ENCODE data around the gene SGK1.
"Not testable (repeated sequence)": the region's sequence is repeated elsewhere in the genome, so short reads cannot be mapped to it uniquely, and the experiment has no call there.

Gene SGK1

DNA sequence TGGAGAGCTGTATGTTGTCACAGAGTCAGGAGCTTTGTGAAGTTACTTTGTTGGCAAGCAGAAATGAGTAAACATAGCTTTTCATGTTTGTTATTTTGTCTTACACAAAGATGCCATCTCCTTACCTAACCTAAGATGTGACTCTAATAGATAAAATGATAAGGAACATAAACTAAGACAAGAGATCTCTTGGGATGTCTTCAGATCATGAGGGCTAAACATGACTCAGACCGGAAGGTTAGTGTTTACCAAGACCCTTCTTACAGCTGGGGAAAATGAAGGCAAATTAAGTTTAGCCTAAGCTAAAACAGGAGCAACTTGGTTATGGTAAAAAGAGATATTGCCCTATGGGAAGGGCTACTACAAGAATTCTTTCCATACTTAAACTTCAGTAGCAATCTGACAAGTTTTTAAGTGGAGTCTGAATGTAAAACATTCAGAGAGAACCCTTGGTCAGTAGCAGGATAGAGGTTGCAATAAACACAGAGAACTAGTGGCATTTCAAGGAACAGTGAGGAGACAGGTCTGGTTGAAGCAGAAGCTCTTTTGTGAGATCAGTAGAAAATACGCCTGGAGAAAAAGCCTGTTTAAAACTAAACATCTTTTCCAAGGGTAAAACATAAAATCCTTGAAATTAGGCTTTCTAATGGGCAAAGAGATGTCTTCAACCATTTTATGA lies 29.9 kb downstream of the SGK1 start:
- Histone ChIP-seq H3K4me3 (no peak overlapping the region), H3K27ac (no peak overlapping the region), H3K9ac (ENCODE audit: insufficient read length) (no peak overlapping the region), H3K9me3 (ENCODE audit: low read depth, low read length) (no peaks in the 10 kb centered on the region), H3K36me3 (ENCODE audit: insufficient read depth, low read length) (no peaks in the 10 kb centered on the region)
- DNase-seq (ENCODE audit: low read depth, low spot score): no peak
- TF ChIP-seq POLR2AphosphoS5 (IDR thresholded peaks at IDR 0.05; ENCODE audit: borderline replicate concordance, low read depth, low read length) (no peak), EZH2 (IDR thresholded peaks at IDR 0.05) (no peak), FOXP2 (optimal IDR thresholded peaks at IDR 0.05; ENCODE audit: control extremely low read depth, extremely low read length, insufficient read depth) (no peak)

DNA sequence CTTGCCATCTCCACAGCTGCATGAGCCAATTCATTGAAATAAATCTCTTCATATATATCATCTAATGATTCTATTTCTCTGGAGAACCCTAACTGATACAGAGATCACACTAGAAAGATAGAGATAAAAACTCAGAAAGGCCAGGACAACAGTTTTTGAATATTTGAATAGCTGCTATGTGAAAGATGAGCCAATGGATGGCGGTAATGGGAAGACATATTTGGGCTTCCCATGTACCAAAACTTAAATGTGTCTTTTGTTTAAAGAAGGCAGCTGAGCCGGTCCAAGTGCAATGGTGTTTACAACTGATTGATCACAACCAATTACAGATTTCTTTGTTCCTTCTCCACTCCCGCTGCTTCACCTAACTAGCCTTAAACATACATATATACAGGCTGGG lies 35.1 kb downstream of the SGK1 start:
- DNase-seq (ENCODE audit: low read depth, low spot score): no peak
- Histone ChIP-seq H3K27ac (no peak overlapping the region), H3K9ac (ENCODE audit: insufficient read length) (no peak overlapping the region), H3K36me3 (ENCODE audit: insufficient read depth, low read length) (no peaks in the 10 kb centered on the region), H3K9me3 (ENCODE audit: low read depth, low read length) (no peaks in the 10 kb centered on the region), H3K4me3 (no peak overlapping the region)
- TF ChIP-seq EZH2 (IDR thresholded peaks at IDR 0.05): no peak
- TF ChIP-seq FOXP2 (optimal IDR thresholded peaks at IDR 0.05; ENCODE audit: control extremely low read depth, extremely low read length, insufficient read depth): no peak
- TF ChIP-seq POLR2AphosphoS5 (IDR thresholded peaks at IDR 0.05; ENCODE audit: borderline replicate concordance, low read depth, low read length): no peak

DNA sequence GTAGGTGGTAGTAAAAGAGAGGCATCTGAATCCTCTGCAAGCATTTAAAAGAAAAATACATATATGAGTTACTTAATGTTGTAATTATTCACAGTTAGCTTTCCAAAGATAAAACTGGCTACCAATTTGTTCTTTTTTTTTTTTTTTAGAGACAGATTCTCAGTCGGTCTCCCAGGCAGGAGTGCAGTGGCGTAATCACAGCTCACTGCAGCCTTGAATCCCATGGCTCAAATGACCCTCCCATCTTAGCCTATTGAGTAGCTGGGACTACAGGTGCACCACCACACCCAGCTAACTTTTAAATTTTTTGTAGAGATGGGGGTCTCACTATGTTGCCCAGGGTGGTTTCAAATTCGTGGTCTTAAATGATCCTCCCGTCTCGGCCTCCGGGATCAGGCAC lies 36.5 kb downstream of the SGK1 start:
- H3K27ac ChIP-seq: no peak overlapping the region
- H3K4me3 ChIP-seq: no peak overlapping the region
- H3K36me3 ChIP-seq (ENCODE audit: insufficient read depth, low read length): no peaks in the 10 kb centered on the region
- no peaks in the 10 kb centered on the region for H3K9me3 ChIP-seq (ENCODE audit: low read depth, low read length)
- DNase-seq (ENCODE audit: low read depth, low spot score): no peak
- no peak overlapping the region for H3K9ac ChIP-seq (ENCODE audit: insufficient read length)
- no peak for TF ChIP-seq FOXP2 (optimal IDR thresholded peaks at IDR 0.05; ENCODE audit: control extremely low read depth, extremely low read length, insufficient read depth)
- no peak for TF ChIP-seq EZH2 (IDR thresholded peaks at IDR 0.05)
- no peak for TF ChIP-seq POLR2AphosphoS5 (IDR thresholded peaks at IDR 0.05; ENCODE audit: borderline replicate concordance, low read depth, low read length)

DNA sequence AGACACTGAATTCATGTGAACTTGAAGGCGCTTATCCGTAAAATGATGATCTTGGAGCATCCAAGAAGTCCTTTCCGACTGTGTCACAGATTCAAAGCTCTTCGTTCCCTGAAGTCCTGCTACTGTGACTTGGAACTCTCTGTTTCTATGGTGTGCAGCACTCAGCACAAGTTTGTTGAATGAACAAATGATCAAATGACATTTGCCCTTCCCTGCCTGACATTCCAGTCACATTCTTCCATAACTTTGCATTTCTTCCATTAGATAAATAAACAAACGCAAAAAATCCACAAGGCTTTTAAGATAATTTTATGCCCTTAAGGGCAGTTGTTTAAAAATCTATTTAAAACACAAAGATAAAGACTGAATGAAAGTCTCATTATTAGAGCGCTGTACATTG lies 39.9 kb downstream of the SGK1 start:
- H3K36me3 ChIP-seq (ENCODE audit: insufficient read depth, low read length): no peaks in the 10 kb centered on the region
- no peak overlapping the region for H3K27ac ChIP-seq
- H3K9me3 ChIP-seq (ENCODE audit: low read depth, low read length): no peaks in the 10 kb centered on the region
- no peak for DNase-seq (ENCODE audit: low read depth, low spot score)
- TF ChIP-seq EZH2 (IDR thresholded peaks at IDR 0.05): no peak
- TF ChIP-seq FOXP2 (optimal IDR thresholded peaks at IDR 0.05; ENCODE audit: control extremely low read depth, extremely low read length, insufficient read depth): no peak
- no peak for TF ChIP-seq POLR2AphosphoS5 (IDR thresholded peaks at IDR 0.05; ENCODE audit: borderline replicate concordance, low read depth, low read length)
- no peak overlapping the region for H3K4me3 ChIP-seq
- no peak overlapping the region for H3K9ac ChIP-seq (ENCODE audit: insufficient read length)

DNA sequence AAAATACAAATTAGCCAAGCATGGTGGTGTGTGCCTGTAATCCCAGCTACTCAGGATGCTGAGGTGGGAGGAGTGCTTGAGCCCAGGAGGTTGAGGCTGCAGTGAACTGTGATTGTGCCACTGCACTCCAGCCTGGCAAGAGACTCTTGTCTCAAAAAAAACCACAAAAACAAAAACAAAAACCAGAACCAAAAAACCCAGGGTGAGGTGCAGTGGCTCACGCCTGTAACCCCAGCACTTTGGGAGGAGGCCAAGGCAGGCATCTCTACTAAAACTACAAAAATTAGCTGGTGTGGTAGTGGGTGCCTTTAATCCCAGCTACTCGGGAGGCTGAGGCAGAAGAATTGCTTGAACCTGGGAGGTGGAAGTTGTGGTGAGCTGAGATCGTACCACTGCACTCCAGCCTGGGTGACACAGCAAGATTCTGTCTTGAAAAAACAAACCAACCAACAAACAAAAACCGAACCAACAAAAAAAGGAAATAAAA lies 41.0 kb downstream of the SGK1 start:
- DNase-seq (ENCODE audit: low read depth, low spot score); H3K9ac ChIP-seq (ENCODE audit: insufficient read length): not testable (repeated sequence)

DNA sequence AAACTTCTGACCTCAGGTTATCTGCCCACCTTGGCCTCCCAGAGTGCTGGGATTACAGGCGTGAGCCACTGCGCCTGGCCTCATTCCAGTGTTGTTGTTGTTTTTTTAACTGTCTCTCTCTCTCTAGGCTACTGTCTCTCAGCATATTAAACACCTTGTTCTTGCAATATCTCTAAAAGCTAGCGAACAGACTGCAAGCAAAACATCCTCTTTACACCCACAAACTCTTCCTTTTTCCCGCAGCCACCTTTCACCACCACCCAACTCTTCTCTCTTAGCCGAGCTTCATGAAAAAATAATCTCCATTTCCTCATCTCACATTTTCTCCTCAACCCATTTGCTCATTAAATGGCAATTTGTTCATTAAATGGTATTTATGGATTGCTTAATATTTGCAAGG lies 45.5 kb downstream of the SGK1 start:
- no peak overlapping the region for H3K27ac ChIP-seq

More for the DNA sequence above, 41.0 kb downstream of the SGK1 start:
- not testable (repeated sequence) for H3K4me3 ChIP-seq; H3K9me3 ChIP-seq (ENCODE audit: low read depth, low read length); H3K27ac ChIP-seq; H3K36me3 ChIP-seq (ENCODE audit: insufficient read depth, low read length)

DNA sequence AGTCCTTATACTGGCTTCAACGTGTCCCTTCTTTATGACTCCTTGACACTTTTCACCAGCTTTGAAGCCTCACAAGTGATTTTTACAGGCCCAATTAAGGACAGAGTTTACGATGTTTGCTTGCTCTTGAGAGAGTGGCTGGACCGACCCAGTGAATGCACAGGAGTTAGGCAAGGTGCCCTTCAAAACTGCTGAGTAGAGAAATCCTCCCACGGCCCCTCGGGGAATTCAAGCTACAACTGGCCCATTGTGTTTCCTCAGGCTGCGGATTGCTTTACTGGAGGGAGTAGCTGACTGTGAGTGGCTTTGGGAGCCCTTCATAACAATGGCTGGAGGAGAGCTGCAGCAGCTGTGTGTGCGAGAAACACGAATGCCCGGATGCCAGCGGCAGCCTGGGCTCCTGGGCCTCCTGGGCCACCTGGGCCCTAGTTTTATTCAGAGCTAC lies 50.0 kb downstream of the SGK1 start:
- DNase-seq (ENCODE audit: low read depth, low spot score): no peak
- Histone ChIP-seq H3K27ac (no peak overlapping the region; the same call in 1 of the 2 replicates), H3K9ac (ENCODE audit: insufficient read length) (no peak overlapping the region), H3K9me3 (ENCODE audit: low read depth, low read length) (no peaks in the 10 kb centered on the region), H3K36me3 (ENCODE audit: insufficient read depth, low read length) (no peaks in the 10 kb centered on the region), H3K4me3 (no peak overlapping the region)
- TF ChIP-seq POLR2AphosphoS5 (IDR thresholded peaks at IDR 0.05; ENCODE audit: borderline replicate concordance, low read depth, low read length) (no peak), EZH2 (IDR thresholded peaks at IDR 0.05) (no peak), FOXP2 (optimal IDR thresholded peaks at IDR 0.05; ENCODE audit: control extremely low read depth, extremely low read length, insufficient read depth) (no peak)

More for the DNA sequence above, 45.5 kb downstream of the SGK1 start:
- H3K9ac ChIP-seq (ENCODE audit: insufficient read length): no peak overlapping the region
- no peaks in the 10 kb centered on the region for H3K9me3 ChIP-seq (ENCODE audit: low read depth, low read length)
- TF ChIP-seq FOXP2 (optimal IDR thresholded peaks at IDR 0.05; ENCODE audit: control extremely low read depth, extremely low read length, insufficient read depth) (no peak), EZH2 (IDR thresholded peaks at IDR 0.05) (no peak), POLR2AphosphoS5 (IDR thresholded peaks at IDR 0.05; ENCODE audit: borderline replicate concordance, low read depth, low read length) (no peak)
- H3K4me3 ChIP-seq: no peak overlapping the region
- H3K36me3 ChIP-seq (ENCODE audit: insufficient read depth, low read length): no peaks in the 10 kb centered on the region
- DNase-seq (ENCODE audit: low read depth, low spot score): no peak

DNA sequence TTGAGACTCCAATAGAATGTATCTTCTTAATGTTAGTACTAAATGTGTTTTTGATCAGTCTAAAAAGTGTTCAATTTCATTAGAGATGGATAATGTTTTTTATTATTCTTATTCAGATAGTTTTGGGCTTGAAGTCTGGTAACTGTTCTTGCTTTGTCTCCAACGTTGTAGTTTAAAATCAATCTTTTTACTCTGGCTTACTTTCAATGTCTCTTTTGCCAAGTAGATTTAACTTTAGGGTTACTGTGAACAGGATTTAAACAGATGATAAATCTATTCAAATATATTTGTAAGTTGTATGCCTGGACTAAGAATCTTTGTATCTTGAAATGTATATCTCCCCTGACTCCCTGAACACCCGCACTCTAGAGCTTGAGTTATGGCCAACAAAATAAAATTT lies 51.1 kb downstream of the SGK1 start:
- Histone ChIP-seq H3K9me3 (ENCODE audit: low read depth, low read length) (no peaks in the 10 kb centered on the region), H3K36me3 (ENCODE audit: insufficient read depth, low read length) (no peaks in the 10 kb centered on the region), H3K27ac (peak overlapping the region; percentile 67; the same call in 1 of the 2 replicates), H3K9ac (ENCODE audit: insufficient read length) (no peak overlapping the region), H3K4me3 (no peak overlapping the region)
- DNase-seq (ENCODE audit: low read depth, low spot score): no peak
- TF ChIP-seq FOXP2 (optimal IDR thresholded peaks at IDR 0.05; ENCODE audit: control extremely low read depth, extremely low read length, insufficient read depth): no peak
- no peak for TF ChIP-seq POLR2AphosphoS5 (IDR thresholded peaks at IDR 0.05; ENCODE audit: borderline replicate concordance, low read depth, low read length)
- TF ChIP-seq EZH2 (IDR thresholded peaks at IDR 0.05): no peak

DNA sequence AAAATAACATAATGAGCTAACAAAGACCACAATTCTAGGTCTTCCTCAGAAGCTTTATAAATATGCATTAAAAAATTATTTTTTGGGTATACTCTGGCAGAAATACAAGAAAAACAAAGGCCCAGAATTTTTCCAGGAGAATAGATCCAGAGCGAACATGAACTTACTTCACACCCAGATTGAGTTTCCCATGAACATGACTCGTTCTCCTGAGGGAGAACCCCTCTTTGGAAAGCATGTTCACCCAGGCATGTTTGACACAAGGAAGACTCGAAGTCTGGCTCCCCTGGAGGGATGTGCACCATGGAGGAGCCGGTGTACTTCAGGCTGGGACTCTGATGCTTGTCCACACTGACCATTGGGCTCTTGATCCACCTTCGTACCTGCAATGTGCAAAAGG lies 56.1 kb downstream of the SGK1 start:
- no peak for TF ChIP-seq FOXP2 (optimal IDR thresholded peaks at IDR 0.05; ENCODE audit: control extremely low read depth, extremely low read length, insufficient read depth)
- Histone ChIP-seq H3K9me3 (ENCODE audit: low read depth, low read length) (no peaks in the 10 kb centered on the region), H3K27ac (no peak overlapping the region), H3K4me3 (no peak overlapping the region), H3K9ac (ENCODE audit: insufficient read length) (no peak overlapping the region), H3K36me3 (ENCODE audit: insufficient read depth, low read length) (no peaks in the 10 kb centered on the region)
- DNase-seq (ENCODE audit: low read depth, low spot score): no peak
